K562 (cell line): ENCODE results near the gene ARHGEF18. TPM values are rescaled to one million over a fixed set of nuclear protein-coding genes. Genes with fewer than 3 reads are reported as not detected.

Source experiments
- CBFA2T2 ChIP-seq: fragments of 450-650 bp; conservative IDR thresholded peaks from 2 replicates; pipeline ENCODE4 v1.6.1; 2017; ENCODE audit warnings: mild to moderate bottlenecking
- CHD4 ChIP-seq: fragments of 200-600 bp; sonication (generic); IDR thresholded peaks from 3 replicates; pipeline ENCODE4 v1.6.1; 2012; ENCODE audit warnings: low read depth, mild to moderate bottlenecking, mixed read lengths, low read length, inconsistent platforms; ENCODE audit not compliant: insufficient read depth, insufficient replicate concordance, poor library complexity, severe bottlenecking
- HLTF ChIP-seq: fragments of 450-650 bp; IDR thresholded peaks from 2 replicates; pipeline ENCODE4 v1.6.1; 2016
- HNRNPLL ChIP-seq: fragments of 200-400 bp; formaldehyde crosslinking; IDR thresholded peaks from 2 replicates; pipeline ENCODE4 v1.6.1; 2017; ENCODE audit warnings: low read length, low read depth, mild to moderate bottlenecking; ENCODE audit not compliant: poor library complexity, severe bottlenecking
- KDM4B ChIP-seq, 2 experiments: fragments of 450-650 bp in 1 of 2; sonication (generic) in 1 of 2; IDR thresholded peaks; 2 replicates each; pipeline ENCODE4 v1.6.1; 2016 to 2017; ENCODE audit warnings: borderline replicate concordance in 2 of 2, antibody characterized with exemption in 1 of 2, low read depth in 1 of 2, mild to moderate bottlenecking in 1 of 2
- MCM2 ChIP-seq: fragments of 450-650 bp; IDR thresholded peaks from 2 replicates; pipeline ENCODE4 v1.6.1; 2017; ENCODE audit warnings: low read depth, mild to moderate bottlenecking
- NR2C2 ChIP-seq, 2 experiments: fragments of 200-800 bp in 1 of 2; sonication (Bioruptor generic) in 1 of 2; sonication (generic) in 1 of 2; formaldehyde crosslinking in 1 of 2; IDR thresholded peaks; 2 replicates each; pipeline versions ENCODE4 v1.6.1 to v1.8.0; 2016 to 2022; ENCODE audit warnings: mild to moderate bottlenecking in 1 of 2, missing compliant biosample characterization in 1 of 2, missing genetic modification characterization in 1 of 2, missing genetic modification reagents in 1 of 2
- PHB2 ChIP-seq: fragments of 450-650 bp; IDR thresholded peaks from 2 replicates; pipeline ENCODE4 v1.6.1; 2017; ENCODE audit warnings: low read depth
- SAP30 ChIP-seq: fragments of 200-600 bp; sonication (generic); IDR thresholded peaks from 2 replicates; pipeline ENCODE4 v1.6.1; 2012; ENCODE audit warnings: borderline replicate concordance, low read depth, mild to moderate bottlenecking, moderate library complexity, low read length, control low read depth, inconsistent platforms; ENCODE audit not compliant: insufficient read depth, poor library complexity, severe bottlenecking
- TFAP4 ChIP-seq: sonication (generic); formaldehyde crosslinking; IDR thresholded peaks from 2 replicates; pipeline ENCODE4 v1.8.0; 2022; ENCODE audit warnings: missing genetic modification reagents, mild to moderate bottlenecking, moderate library complexity, borderline replicate concordance
- ZBTB26 ChIP-seq: fragments of 450-650 bp; formaldehyde crosslinking; IDR thresholded peaks from 2 replicates; pipeline ENCODE4 v1.4.0; 2022; ENCODE audit warnings: missing genetic modification characterization
- ZNF232 ChIP-seq: sonication (generic); formaldehyde crosslinking; IDR thresholded peaks from 2 replicates; pipeline ENCODE4 v1.8.0; 2022; ENCODE audit warnings: mild to moderate bottlenecking, missing genetic modification reagents
- polyA plus RNA-seq, 8 experiments: library from polyadenylated mRNA; depleted of rRNA in 4 of 8; stranded (reverse) in 5 of 8; unstranded in 3 of 8; fragments of >200 nt; fragmentation: Nextera tagmentation in 2 of 8; fragmentation: Illumina TruSeq in 1 of 8; extraction: Ambion mirVana in 2 of 8; extraction: Trizol in 1 of 8; gene quantifications; 2 replicates each; pipeline versions ENCODE4 v1.2.1 to v1.2.3, GENCODE V29; 2011 to 2014; ENCODE audit warnings: inconsistent platforms in 1 of 8, missing spikeins in 1 of 8
- total RNA-seq, 7 experiments: library from RNA; depleted of rRNA in 6 of 7; stranded (reverse); fragments of >200 nt in 6 of 7; fragmentation: Illumina TruSeq in 2 of 7; extraction: Trizol in 2 of 7; gene quantifications; 2 replicates each; pipeline versions ENCODE4 v1.2.1 to v1.2.3, GENCODE V29; 2011 to 2021; ENCODE audit warnings: low replicate concordance in 1 of 7
- TF ChIP-seq, protein P1 (sequence below), 2 experiments: fragments of 450-650 bp; IDR thresholded peaks; 2 replicates each; pipeline ENCODE4 v1.6.1; 2016; ENCODE audit warnings: mild to moderate bottlenecking in 2 of 2, borderline replicate concordance in 1 of 2, low read depth in 1 of 2, moderate library complexity in 1 of 2
- TF ChIP-seq, protein P2 (sequence below): fragments of 200-800 bp; sonication (Bioruptor generic); IDR thresholded peaks from 2 replicates; pipeline ENCODE4 v1.6.1; 2017; ENCODE audit warnings: missing genetic modification characterization, missing compliant biosample characterization

The ARHGEF18 gene
- total and polyA plus RNA-seq, 9 of the 15 experiments (the other 6 are each of a cell fraction or from before 2014, with no cell fraction given) = 0.04 to 16.5 (median 4.5) TPM

GRCh38 chr19:7394731-7395359 is 46.1 kb downstream of the ARHGEF18 start (continued):
- TF ChIP-seq, protein P1, sequence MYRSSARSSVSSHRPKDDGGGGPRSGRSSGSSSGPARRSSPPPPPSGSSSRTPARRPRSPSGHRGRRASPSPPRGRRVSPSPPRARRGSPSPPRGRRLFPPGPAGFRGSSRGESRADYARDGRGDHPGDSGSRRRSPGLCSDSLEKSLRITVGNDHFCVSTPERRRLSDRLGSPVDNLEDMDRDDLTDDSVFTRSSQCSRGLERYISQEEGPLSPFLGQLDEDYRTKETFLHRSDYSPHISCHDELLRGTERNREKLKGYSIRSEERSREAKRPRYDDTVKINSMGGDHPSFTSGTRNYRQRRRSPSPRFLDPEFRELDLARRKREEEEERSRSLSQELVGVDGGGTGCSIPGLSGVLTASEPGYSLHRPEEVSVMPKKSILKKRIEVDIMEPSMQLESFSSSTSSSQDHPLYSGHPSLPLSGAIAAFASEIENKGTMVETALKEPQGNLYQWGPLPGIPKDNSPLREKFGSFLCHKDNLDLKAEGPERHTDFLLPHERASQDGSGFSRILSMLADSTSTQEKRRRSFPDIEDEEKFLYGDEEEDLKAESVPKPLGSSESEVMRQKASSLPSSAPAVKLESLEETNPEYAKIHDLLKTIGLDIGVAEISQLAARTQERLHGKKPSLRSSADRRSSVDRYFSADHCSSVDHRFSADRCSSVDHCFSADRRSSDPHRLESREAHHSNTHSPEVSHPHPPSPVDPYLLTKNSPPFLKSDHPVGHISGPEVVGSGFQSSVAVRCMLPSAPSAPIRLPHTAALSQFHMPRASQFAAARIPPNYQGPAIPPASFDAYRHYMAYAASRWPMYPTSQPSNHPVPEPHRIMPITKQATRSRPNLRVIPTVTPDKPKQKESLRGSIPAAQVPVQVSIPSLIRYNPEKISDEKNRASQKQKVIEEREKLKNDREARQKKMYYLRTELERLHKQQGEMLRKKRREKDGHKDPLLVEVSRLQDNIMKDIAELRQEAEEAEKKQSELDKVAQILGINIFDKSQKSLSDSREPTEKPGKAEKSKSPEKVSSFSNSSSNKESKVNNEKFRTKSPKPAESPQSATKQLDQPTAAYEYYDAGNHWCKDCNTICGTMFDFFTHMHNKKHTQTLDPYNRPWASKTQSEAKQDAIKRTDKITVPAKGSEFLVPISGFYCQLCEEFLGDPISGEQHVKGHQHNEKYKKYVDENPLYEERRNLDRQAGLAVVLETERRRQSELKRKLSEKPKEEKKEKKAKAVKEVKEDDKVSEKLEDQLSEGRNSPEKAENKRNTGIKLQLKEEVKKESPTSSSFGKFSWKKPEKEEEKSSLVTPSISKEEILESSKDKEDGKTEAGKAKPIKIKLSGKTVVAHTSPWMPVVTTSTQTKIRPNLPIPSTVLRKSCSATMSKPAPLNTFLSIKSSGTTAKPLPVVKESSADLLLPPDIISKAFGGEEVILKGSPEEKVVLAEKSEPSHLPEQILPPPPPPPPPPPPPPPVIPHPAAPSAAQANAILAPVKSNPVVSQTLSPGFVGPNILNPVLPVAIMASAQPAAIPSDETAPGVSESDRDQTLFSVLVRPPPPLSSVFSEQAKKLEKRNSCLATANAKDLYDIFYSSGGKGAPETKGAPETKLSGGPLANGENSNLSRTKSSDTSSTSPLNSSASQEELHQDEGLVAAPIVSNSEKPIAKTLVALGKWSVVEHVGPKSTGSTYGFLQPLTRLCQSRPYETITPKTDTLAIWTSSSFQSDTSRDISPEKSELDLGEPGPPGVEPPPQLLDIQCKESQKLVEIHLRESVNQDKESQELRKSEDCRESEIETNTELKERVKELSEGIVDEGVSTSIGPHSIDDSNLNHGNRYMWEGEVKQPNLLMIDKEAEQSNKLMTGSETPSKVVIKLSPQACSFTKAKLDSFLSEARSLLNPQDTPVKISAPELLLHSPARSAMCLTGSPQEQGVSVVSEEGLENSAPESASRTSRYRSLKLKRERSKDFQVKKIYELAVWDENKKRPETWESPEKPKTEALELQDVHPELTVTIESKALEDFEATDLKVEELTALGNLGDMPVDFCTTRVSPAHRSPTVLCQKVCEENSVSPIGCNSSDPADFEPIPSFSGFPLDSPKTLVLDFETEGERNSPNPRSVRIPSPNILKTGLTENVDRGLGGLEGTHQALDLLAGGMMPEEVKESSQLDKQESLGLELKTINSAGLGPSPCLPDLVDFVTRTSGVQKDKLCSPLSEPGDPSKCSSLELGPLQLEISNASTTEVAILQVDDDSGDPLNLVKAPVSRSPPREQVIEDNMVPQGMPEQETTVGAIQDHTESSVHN (IDR thresholded peaks at IDR 0.05; ENCODE audit: borderline replicate concordance in 1 of 2, low read depth in 1 of 2) = no peak
- TF ChIP-seq ZNF232 (no peak), CBFA2T2 (no peak), TFAP4 (CRISPR knock-in tag) (peak; percentile 99), NR2C2 (CRISPR knock-in tag; IDR thresholded peaks at IDR 0.05) (0 out of 2 replicates have a peak, but pooled peaks have one; percentile 44), NR2C2 (tag; IDR thresholded peaks at IDR 0.05) (peak; percentile 96), MCM2 (no peak), PHB2 (no peak), CHD4 (no peak), HNRNPLL (no peak), ZBTB26 (CRISPR knock-in tag) (no peak), KDM4B (IDR thresholded peaks at IDR 0.05; ENCODE audit: borderline replicate concordance in 2 of 2, low read depth in 1 of 2) (peak in 1 of 2 experiments; percentile 61; a peak in 1 of 4 replicates), HLTF (no peak), SAP30 (peak; percentile 74)
- TF ChIP-seq, protein P2, sequence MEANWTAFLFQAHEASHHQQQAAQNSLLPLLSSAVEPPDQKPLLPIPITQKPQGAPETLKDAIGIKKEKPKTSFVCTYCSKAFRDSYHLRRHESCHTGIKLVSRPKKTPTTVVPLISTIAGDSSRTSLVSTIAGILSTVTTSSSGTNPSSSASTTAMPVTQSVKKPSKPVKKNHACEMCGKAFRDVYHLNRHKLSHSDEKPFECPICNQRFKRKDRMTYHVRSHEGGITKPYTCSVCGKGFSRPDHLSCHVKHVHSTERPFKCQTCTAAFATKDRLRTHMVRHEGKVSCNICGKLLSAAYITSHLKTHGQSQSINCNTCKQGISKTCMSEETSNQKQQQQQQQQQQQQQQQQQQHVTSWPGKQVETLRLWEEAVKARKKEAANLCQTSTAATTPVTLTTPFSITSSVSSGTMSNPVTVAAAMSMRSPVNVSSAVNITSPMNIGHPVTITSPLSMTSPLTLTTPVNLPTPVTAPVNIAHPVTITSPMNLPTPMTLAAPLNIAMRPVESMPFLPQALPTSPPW = peak; percentile 97
